HG03457 (cell line): ENCODE data around the gene TMEM163.
"Not testable (repeated sequence)": the region's sequence is repeated elsewhere in the genome, so short reads cannot be mapped to it uniquely, and the experiment has no call there.

Source experiments
- ATAC-seq: cut with Tn5 transposase; IDR thresholded peaks from one replicate; pipeline ENCODE4 v1.9.1; 2021; ENCODE audit warnings: moderate number of reproducible peaks; ENCODE audit not compliant: unreplicated experiment

The TMEM163 gene

DNA sequence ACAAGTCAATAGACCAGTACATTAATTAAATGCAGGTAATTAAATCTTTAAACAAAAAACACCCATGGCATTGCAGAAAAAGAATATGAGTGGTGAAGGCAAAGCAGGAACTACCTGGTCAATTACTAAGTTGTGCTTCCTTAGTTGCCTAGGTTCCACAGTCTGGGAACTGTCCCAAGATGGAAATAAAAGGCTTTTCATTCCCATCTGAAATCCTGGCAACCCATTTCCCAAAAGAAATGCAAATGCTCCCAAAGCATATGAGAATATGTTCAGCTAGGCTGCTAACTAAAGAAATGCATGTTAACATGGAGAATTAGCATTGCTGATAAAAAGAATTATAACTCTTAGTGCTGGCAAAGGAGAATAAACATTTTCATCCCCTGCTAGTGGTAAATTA, 177.8 kb downstream of the TMEM163 start:
- ATAC-seq = no peak

- ATAC-seq = no peak
Measured at GRCh38 chr2:134539981-134540380, 178.8 kb downstream of the TMEM163 start.

DNA sequence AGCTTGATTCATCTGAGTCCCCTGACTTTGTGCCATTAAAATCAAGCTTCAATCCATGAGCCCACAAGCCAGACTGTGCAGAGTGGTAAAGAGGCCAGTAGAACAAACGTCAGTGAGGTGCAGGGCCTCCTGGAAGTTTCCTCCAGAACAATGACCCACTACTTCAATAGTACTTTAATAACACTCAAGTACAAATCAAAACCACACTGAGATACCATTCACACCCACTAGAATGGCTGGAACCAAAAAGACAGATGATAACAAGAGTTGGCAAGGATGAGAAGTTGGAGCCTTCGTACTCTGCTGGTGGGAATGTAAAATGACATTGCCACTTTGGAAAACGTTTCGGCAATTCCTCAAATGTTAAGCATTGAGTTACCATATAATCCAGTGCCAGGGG, 181.1 kb downstream of the TMEM163 start:
- ATAC-seq = no peak

DNA sequence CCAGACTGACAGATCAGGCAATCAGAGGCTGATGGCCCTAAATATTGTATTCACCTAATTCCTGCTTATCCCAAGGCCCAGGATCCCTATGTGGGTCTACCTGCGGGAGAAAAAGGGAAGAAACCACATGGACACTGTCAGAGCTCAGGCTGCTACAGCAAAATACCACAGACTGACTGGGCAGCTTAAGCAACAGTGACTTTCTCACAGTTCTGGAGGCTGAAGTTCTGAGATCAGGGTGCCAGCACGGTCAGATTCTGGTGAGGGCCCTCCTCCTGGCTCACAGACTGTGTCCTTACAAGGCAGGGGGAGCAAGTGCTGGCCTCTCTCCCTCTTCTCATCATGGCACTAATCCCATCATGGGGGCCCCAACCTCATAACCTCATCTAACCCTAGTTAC, 181.7 kb downstream of the TMEM163 start:
- no peak for ATAC-seq

DNA sequence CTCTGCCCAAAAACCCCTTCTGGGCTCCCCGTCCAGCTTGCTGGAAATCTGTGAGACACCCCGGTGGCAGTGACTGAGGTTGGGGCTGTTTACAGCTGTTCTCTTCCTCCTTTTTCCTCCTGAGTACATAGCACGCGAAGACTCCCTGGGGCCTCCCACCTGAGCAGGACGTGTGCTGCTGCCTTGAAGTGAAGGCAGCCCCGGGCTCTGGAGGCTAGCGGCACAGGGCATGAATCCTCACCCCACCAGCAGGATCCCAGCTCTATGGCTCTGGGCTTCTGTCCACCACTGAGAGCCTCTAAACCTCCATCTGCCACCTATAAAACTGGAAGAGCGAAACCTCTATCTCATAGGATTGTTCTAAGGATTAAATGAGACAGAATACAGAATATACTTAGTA, 182.5 kb downstream of the TMEM163 start:
- no peak for ATAC-seq

- ATAC-seq = no peak
Measured at GRCh38 chr2:134532537-134532936, 186.3 kb downstream of the TMEM163 start.

DNA sequence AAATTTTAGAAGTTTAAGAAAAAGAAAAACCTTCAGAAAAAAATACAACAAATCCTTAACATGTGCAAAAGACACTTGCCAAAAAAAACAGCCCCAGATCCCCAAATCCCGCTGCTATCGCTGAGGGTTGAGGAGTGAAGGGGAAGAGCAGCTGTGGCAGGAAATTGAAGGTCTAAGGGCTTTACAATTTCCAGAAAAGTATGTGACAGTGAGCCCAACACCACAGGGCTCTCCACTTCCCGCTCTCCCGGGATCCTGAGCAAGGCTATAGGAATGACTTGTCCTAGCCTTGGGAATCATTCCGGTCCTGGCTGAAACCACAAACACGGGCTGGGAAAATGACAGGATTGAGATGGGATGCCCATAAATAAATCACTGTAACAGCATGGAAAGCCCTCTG, 191.4 kb downstream of the TMEM163 start:
- no peak for ATAC-seq

GRCh38 chr2:134522496-134523455, 196.0 kb downstream of the TMEM163 start:
- no peak for ATAC-seq

- no peak for ATAC-seq
Measured at GRCh38 chr2:134518101-134518500, 200.7 kb downstream of the TMEM163 start.

DNA sequence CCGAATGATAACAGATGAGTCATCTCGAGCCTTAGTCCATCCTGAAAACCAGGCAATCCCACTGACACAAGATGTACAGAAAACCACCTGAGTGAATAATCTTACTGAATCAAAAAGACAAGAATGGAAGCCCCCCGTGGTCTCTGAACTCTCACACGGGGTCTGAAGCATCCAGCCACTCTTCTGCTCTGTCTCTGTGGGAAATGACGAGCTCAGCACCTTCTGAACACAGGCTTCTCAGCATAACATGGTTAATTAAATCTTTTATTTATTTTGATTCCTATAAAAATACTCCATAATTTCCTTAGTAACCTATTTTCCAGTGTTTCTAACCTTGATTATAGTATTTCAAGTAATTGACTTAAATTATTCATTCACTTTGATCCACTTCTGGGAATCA, 203.7 kb downstream of the TMEM163 start:
- ATAC-seq = no peak

DNA sequence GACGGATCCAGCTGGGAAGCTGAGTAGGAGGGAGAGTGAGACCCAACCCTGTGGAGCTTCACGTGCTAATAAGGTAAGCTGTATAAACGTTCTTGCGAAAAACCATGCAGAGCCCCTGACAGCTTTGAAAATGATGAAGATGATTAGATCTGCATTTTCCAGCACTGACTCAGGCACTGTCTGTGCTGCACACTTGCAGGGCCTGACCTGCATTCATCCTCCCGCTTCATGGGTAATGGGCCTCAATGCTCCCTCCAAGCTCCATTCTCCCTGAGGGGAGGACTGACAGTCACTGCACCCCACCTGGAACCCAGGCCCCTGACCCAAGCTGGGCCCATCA, 205.4 kb downstream of the TMEM163 start:
- no peak for ATAC-seq

DNA sequence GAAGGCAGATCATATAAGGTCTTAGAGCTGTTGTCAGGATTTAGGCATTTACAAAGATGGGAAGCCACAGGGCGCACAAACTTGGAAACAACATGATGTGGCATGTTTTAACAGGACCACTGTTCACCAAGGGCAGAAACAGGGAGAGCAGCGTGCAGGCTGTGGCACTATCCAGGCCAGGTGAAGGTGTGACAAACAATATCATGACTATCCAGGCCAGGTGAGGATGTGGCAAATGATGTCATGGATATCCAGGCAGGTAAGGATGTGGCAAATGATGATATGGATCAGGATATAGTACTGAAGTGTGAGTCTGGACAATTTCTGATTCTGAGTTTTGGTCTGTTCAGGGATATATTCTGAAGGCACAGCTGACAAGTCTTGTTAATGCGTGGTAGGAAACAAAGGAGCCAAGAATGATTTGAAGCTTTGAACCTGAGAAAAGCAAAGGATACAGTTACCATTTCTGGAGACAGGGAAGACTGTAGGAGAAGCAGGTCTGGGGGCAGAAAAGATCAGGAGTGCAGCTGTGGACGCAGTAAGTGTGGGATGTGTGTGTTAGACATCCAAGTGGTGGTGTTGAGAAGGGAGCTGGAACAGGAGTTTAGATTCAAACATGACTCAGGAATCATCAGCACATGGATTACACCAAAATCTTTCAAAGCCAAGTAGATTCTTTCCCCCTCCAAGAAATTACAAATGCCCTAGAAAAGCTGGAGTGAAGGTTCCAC, 205.9 kb downstream of the TMEM163 start:
- ATAC-seq = no peak

- ATAC-seq = no peak
Measured at GRCh38 chr2:134508391-134508790, 210.4 kb downstream of the TMEM163 start.

DNA sequence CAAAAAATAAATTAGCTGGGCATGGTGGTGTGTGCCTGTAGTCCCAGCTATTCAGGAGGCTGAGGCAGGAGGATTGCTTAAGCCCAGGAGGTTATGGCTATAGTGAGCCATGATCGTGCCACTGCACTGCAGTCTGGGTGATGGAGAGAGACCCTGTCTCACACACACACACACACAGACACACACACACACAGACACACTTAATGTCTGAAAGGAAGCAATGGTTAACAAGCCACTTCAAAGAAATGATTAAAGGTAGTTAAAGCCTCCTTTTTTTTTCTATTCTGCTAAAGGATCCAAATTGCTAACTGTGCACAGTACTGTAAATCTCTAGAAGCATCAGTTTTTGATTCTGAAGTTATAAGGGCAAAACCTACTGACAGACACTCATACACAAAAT, 211.1 kb downstream of the TMEM163 start:
- ATAC-seq = no peak

DNA sequence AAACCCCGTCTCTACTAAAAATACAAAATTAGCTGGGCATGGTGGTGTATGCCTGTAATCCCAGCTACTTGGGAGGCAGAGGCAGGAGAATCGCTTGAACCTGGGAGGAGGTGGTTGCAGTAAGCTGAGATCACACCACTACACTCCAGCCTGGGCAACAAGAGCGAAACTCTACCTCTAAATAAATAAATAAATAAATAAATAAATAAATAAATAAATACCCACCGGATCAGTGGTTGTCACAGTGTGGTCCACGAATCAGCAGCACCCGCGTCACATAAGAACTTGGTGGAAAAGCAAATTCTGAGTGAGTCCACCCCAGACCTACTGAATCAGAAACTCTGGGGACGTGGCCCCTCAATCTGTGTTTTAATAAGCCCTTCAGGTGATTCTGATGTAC, 211.6 kb downstream of the TMEM163 start:
- ATAC-seq = not testable (repeated sequence)

GRCh38 chr2:134505446-134505845, 213.4 kb downstream of the TMEM163 start:
- no peak for ATAC-seq

GRCh38 chr2:134504586-134505336, 214.0 kb downstream of the TMEM163 start:
- no peak for ATAC-seq

- ATAC-seq = no peak
Measured at GRCh38 chr2:134502104-134502503, 216.7 kb downstream of the TMEM163 start.

GRCh38 chr2:134501476-134502091, 217.2 kb downstream of the TMEM163 start:
- no peak for ATAC-seq

GRCh38 chr2:134500211-134500935, 218.4 kb downstream of the TMEM163 start:
- ATAC-seq = no peak
